Activated CD4-positive, alpha-beta T cell treated with anti-CD3 and anti-CD28 coated beads, Interleukin-2, amount 10 ng/mL, durations not matched to agents 24 days and 14 days (primary cell): ENCODE data around the gene DIAPH3. TPM values are rescaled to one million over a fixed set of nuclear protein-coding genes. Genes with fewer than 3 reads are reported as not detected.

Source experiments
- DNase-seq: peaks from one replicate; pipeline ENCODE4 v3.0.0; 2022
- H3K27ac Mint-ChIP-seq: one replicate; pipeline ENCODE4 v1.8.0; 2022; ENCODE audit warnings: mild to moderate bottlenecking, mixed read lengths
- H3K27me3 Mint-ChIP-seq: one replicate; pipeline ENCODE4 v1.8.0; 2022; ENCODE audit warnings: mixed read lengths
- H3K36me3 Mint-ChIP-seq: one replicate; pipeline ENCODE4 v1.8.0; 2022; ENCODE audit warnings: low read depth, mild to moderate bottlenecking, mixed read lengths
- H3K4me1 Mint-ChIP-seq: one replicate; pipeline ENCODE4 v1.8.0; 2021; ENCODE audit warnings: mixed read lengths
- H3K4me3 Mint-ChIP-seq: one replicate; pipeline ENCODE4 v1.8.0; 2022; ENCODE audit warnings: mild to moderate bottlenecking, moderate library complexity, mixed read lengths
- H3K9me3 Mint-ChIP-seq: one replicate; pipeline ENCODE4 v1.8.0; 2021; ENCODE audit warnings: mixed read lengths
- intact Hi-C: fragments of 100-400 bp; cut with micrococcal nuclease; formaldehyde crosslinking; loops from one replicate; pipeline ENCODE4 v1.15.1; 2023
- total RNA-seq: library from RNA; stranded (reverse); gene quantifications from 2 replicates; pipeline ENCODE4 v1.2.3, GENCODE V29; 2022

Gene DIAPH3
- total RNA-seq, 1 donor from 2014 or later, result 26.6 TPM

- Mint-ChIP-seq H3K27me3 (peaks cover 6% of the 10 kb centered on the region), H3K4me3 (no peak overlapping the region), H3K4me1 (peaks cover 2% of the 10 kb centered on the region), H3K27ac (no peak overlapping the region), H3K36me3 (no peaks in the 10 kb centered on the region), H3K9me3 (no peaks in the 10 kb centered on the region)
- intact Hi-C loops, result no loop called here
- DNase-seq, result no peak
Measured at GRCh38 chr13:60170414-60170813, 6.7 kb upstream of the DIAPH3 start.

GRCh38 chr13:60169239-60170031 lies 5.7 kb upstream of the DIAPH3 start:
- Mint-ChIP-seq H3K36me3 (no peaks in the 10 kb centered on the region), H3K27me3 (peaks cover 4% of the 10 kb centered on the region), H3K27ac (no peak overlapping the region), H3K4me1 (peaks cover 11% of the 10 kb centered on the region), H3K9me3 (no peaks in the 10 kb centered on the region), H3K4me3 (no peak overlapping the region)
- no peak for DNase-seq
- intact Hi-C loops, result loop anchor here (10.0 kb wide), 1 partner anchor 265 kb away; no protein-coding TSS in a partner anchor

DNA sequence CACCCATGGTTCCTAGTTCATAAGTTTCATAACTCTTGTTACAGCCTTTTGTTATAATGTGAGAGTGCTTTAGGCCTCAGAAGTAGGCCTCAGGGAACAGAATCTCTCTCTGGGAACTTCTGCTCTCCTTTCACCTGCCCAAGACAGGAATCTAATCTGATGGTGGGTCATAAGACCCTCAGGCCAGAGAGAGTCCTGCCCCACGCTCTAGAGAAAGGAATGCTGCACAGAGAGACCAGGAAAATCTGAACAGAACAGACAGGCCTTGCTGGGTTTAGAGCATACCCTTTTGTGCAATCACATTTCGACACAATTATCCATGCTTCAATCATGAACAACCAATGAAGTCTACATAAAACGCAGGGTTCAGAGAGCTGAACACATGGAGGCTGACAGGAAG lies 3.4 kb upstream of the DIAPH3 start:
- peaks cover 3% of the 10 kb centered on the region for H3K27me3 Mint-ChIP-seq
- no peak overlapping the region for H3K4me3 Mint-ChIP-seq
- no peak overlapping the region for H3K27ac Mint-ChIP-seq
- H3K9me3 Mint-ChIP-seq, result no peaks in the 10 kb centered on the region
- DNase-seq, result no peak
- peaks cover 22% of the 10 kb centered on the region for H3K4me1 Mint-ChIP-seq
- H3K36me3 Mint-ChIP-seq, result no peaks in the 10 kb centered on the region
- intact Hi-C loops, result loop anchor here (10.0 kb wide), 1 partner anchor 268 kb away; no protein-coding TSS in a partner anchor

DNA sequence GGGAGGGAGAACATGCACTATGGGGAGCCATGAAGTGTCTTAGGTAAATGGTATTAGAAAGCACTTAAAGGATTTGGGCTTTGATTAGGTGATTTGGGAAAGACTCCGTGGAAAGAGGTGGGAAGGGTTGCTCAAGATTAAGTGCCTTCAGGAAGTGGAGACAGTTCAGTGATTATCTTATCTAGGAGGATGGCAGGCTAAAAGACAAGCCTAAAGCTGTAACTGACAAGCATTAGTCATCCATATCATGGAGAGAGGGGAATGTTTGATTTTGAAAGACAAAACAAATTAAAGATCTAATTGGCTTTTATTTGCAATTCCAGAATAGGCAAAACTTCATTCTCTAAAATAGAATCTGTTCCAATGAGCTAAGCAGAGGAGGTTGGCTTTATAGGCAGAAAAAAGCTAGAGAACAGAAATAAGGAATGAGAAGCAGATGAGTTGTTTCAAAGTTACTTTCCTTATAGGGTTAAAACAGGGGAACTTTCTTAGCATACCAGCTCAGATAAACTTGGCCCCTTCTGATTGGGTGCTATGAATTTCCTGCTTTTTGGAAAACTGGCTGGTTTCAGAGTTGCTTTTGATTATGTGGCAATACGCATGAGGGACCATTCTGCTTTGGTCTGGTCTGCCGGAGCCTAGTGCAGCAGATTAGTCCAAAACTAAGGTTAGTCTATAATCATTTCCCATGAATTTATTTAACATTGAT lies 1.8 kb upstream of the DIAPH3 start:
- intact Hi-C loops, result loop anchor here (10.0 kb wide), 1 partner anchor 269 kb away; no protein-coding TSS in a partner anchor
- Mint-ChIP-seq H3K4me3 (peak overlapping the region; percentile 92), H3K27ac (no peak overlapping the region)

GRCh38 chr13:60164234-60164889 lies 634 bp upstream of the DIAPH3 start:
- peaks cover 31% of the 10 kb centered on the region for H3K4me1 Mint-ChIP-seq
- peak overlapping the region; percentile 90 for H3K27ac Mint-ChIP-seq
- intact Hi-C loops, result loop anchor here (1.0 to 10.0 kb wide), 2 partner anchors 233 to 270 kb away; partner anchors contain the start of gene TDRD3
- peak overlapping the region; percentile 92 for H3K4me3 Mint-ChIP-seq
- no peak for DNase-seq
- H3K9me3 Mint-ChIP-seq, result no peaks in the 10 kb centered on the region
- peaks cover 8% of the 10 kb centered on the region for H3K36me3 Mint-ChIP-seq
- no peaks in the 10 kb centered on the region for H3K27me3 Mint-ChIP-seq

More for the DNA sequence above, 1.8 kb upstream of the DIAPH3 start:
- peaks cover 31% of the 10 kb centered on the region for H3K4me1 Mint-ChIP-seq
- H3K27me3 Mint-ChIP-seq, result no peaks in the 10 kb centered on the region
- peaks cover 7% of the 10 kb centered on the region for H3K36me3 Mint-ChIP-seq
- DNase-seq, result no peak
- H3K9me3 Mint-ChIP-seq, result no peaks in the 10 kb centered on the region

- peaks cover 19% of the 10 kb centered on the region for H3K36me3 Mint-ChIP-seq
- no peaks in the 10 kb centered on the region for H3K9me3 Mint-ChIP-seq
- no peaks in the 10 kb centered on the region for H3K27me3 Mint-ChIP-seq
- H3K4me3 Mint-ChIP-seq, result peak overlapping the region; percentile 92
- no peak for DNase-seq
- H3K27ac Mint-ChIP-seq, result peak overlapping the region; percentile 42
- H3K4me1 Mint-ChIP-seq, result peaks cover 42% of the 10 kb centered on the region
- intact Hi-C loops, result loop anchor here (2.0 to 10.0 kb wide), 2 partner anchors 27 to 273 kb away; no protein-coding TSS in a partner anchor
Measured at GRCh38 chr13:60162096-60162495, 1.6 kb downstream of the DIAPH3 start.

- intact Hi-C loops, result no loop called here
- H3K27ac Mint-ChIP-seq, result no peak overlapping the region
- no peak for DNase-seq
- H3K4me3 Mint-ChIP-seq, result no peak overlapping the region
- H3K9me3 Mint-ChIP-seq, result no peaks in the 10 kb centered on the region
- peaks cover 33% of the 10 kb centered on the region for H3K4me1 Mint-ChIP-seq
- H3K27me3 Mint-ChIP-seq, result no peaks in the 10 kb centered on the region
- peaks cover 32% of the 10 kb centered on the region for H3K36me3 Mint-ChIP-seq
Measured at GRCh38 chr13:60158321-60158801, 5.4 kb downstream of the DIAPH3 start.

GRCh38 chr13:60155978-60156377 lies 7.8 kb downstream of the DIAPH3 start:
- intact Hi-C loops, result no loop called here
- no peaks in the 10 kb centered on the region for H3K9me3 Mint-ChIP-seq
- H3K27ac Mint-ChIP-seq, result no peak overlapping the region
- DNase-seq, result no peak
- H3K4me1 Mint-ChIP-seq, result peaks cover 18% of the 10 kb centered on the region
- no peaks in the 10 kb centered on the region for H3K27me3 Mint-ChIP-seq
- H3K4me3 Mint-ChIP-seq, result no peak overlapping the region
- H3K36me3 Mint-ChIP-seq, result peaks cover 27% of the 10 kb centered on the region

DNA sequence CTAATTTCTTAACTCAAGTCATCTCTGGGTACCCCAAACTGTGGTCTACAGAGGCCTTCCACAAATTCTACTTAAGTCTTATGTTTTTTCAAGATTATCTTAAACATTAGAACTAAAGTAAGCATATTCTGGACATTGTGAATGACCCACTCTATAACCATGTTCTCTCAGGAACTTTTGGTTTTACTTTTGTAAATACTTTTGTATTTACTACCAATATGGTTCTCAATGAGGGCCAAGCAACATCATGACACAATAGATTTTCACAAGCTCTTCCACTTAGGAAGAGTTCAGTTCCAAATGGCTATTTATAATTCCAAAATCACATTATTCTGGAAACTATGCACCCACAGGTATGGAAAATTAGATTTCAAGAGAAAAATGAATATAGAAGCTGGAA lies 10.8 kb downstream of the DIAPH3 start:
- Mint-ChIP-seq H3K27me3 (no peaks in the 10 kb centered on the region), H3K4me1 (peaks cover 18% of the 10 kb centered on the region), H3K27ac (no peak overlapping the region)

GRCh38 chr13:60152114-60152513 lies 11.6 kb downstream of the DIAPH3 start:
- Mint-ChIP-seq H3K9me3 (no peaks in the 10 kb centered on the region), H3K4me1 (peaks cover 13% of the 10 kb centered on the region), H3K27ac (no peak overlapping the region), H3K36me3 (peaks cover 13% of the 10 kb centered on the region), H3K4me3 (no peak overlapping the region), H3K27me3 (no peaks in the 10 kb centered on the region)
- no peak for DNase-seq
- intact Hi-C loops, result no loop called here

More for the DNA sequence above, 10.8 kb downstream of the DIAPH3 start:
- Mint-ChIP-seq H3K36me3 (peaks cover 20% of the 10 kb centered on the region), H3K9me3 (no peaks in the 10 kb centered on the region), H3K4me3 (no peak overlapping the region)
- no peak for DNase-seq
- intact Hi-C loops, result no loop called here

DNA sequence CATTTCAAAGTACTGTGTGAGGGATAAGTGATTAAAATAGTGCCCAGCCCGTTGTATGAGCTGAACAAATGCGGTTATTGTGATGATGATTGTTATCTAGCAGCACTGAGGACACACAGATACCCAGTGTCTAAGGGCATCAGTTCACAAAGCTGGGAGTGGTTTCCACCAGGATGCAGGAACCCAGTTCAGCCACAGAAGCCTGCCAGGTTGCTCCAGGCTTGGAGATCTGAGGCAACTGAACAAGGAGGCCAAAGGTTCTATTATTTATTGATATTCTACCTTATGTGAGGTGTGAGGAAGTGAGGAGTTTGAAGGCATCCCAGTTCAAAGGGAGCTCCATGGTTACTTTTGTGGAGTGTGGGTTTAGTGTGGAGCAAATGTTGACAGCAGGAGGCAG lies 13.2 kb downstream of the DIAPH3 start:
- no peak for DNase-seq
- peaks cover 4% of the 10 kb centered on the region for H3K36me3 Mint-ChIP-seq
- H3K4me1 Mint-ChIP-seq, result peaks cover 10% of the 10 kb centered on the region
- no peaks in the 10 kb centered on the region for H3K27me3 Mint-ChIP-seq
- H3K4me3 Mint-ChIP-seq, result no peak overlapping the region
- H3K27ac Mint-ChIP-seq, result no peak overlapping the region
- intact Hi-C loops, result no loop called here
- no peaks in the 10 kb centered on the region for H3K9me3 Mint-ChIP-seq

GRCh38 chr13:60148918-60149317 lies 14.8 kb downstream of the DIAPH3 start:
- peaks cover 17% of the 10 kb centered on the region for H3K4me1 Mint-ChIP-seq
- intact Hi-C loops, result no loop called here
- no peak overlapping the region for H3K4me3 Mint-ChIP-seq
- no peaks in the 10 kb centered on the region for H3K27me3 Mint-ChIP-seq
- no peak overlapping the region for H3K27ac Mint-ChIP-seq
- no peak for DNase-seq
- no peaks in the 10 kb centered on the region for H3K9me3 Mint-ChIP-seq
- H3K36me3 Mint-ChIP-seq, result peaks cover 2% of the 10 kb centered on the region

DNA sequence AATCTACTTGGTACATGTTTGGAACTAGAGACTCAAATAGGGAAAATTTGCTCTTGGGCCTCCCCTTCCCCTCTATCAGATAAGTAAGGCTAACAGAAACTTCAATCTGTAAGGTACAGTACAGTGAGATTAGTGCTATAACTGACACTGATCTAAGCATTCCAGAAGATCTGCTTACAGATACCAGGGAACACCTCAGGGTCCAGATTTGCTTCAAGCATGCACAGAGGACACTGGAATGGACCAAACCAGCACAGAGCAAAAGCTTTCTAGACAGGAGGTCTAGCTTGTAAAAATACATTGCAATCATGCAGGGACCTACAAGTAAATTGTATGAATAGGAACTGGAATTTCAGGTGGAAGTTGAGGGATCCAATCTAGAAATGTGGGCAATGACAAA lies 16.4 kb downstream of the DIAPH3 start:
- Mint-ChIP-seq H3K4me3 (no peak overlapping the region), H3K27me3 (no peaks in the 10 kb centered on the region), H3K36me3 (no peaks in the 10 kb centered on the region), H3K9me3 (no peaks in the 10 kb centered on the region), H3K4me1 (peaks cover 25% of the 10 kb centered on the region), H3K27ac (no peak overlapping the region)
- DNase-seq, result no peak
- intact Hi-C loops, result no loop called here
